Epidermal melanocyte (primary cell): ENCODE measurements around the gene EIF4G1.
A peak's percentile ranks its signal among the peaks of the same experiment; 100 is the strongest.

ENCODE experiments used
- DNase-seq: peaks from one replicate; pipeline ENCODE4 v3.0.0; 2011; ENCODE audit warnings: low spot score; ENCODE audit not compliant: insufficient read length

EIF4G1 gene

GRCh38 chr3:184350618-184351017 is 36.2 kb downstream of the EIF4G1 start:
- DNase-seq, result no peak

DNA sequence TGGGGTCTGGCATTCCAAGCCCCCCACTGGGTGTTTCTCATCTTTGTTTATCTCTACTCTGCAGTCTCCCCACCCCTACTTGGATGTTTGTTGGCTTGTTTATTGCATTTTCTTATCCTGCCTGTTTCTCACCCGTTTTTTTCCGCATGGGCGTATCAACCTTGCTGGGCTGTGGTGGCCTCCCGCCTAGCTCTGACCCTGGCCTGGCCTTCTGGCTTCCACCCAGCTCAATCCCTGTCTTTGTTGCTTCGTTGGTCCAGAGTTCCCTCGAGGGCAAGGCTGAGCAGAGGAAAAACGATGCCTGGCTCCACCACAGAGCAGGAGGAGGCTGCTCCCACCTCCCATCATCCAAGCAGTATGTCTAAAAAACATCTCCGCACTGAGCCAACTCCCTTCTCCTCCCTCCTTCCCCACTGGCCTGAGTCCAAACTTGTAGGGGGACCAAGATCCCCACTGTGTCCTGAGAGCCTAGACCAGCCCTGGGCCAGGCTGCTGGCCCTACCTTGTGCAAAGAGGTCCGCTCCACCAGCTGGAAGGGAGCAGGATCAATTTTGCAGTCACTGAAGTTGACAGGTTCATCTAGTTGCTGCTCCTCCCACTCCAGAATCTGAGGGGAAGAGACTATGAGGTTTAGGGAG is 37.2 kb downstream of the EIF4G1 start:
- no peak for DNase-seq

- no peak for DNase-seq
Measured at GRCh38 chr3:184352149-184352785, 37.9 kb downstream of the EIF4G1 start.

DNA sequence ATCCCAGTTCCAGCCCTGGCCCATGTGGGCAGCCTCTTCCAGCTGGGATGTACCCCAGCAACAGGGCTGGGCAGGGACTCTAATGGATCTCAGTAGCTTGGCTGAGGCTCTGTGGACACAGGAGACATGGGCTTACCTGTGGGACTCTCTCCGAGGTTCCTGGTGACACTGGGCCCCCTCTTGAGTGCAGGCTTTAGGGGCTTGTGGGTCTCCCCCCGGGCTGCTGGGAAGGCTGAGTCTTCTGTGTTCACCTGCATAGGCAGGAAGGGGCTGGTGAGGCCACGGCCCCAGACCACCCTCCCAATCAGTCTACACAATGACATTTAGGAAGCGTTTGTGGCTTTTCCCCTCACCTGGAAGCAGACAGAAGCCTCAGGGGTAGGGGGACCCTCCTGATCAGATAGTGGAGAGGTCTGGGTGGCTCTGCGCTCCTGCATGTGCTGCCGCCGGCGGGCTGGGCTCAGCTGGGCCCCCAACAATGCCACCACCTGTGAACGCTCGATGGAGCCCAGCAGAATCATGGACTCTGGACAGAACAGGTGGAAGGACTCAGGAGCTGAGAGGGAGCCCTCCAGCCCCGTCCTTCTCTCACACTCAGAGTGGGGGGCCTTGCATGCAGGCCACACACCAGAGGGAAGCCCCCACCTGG is 38.6 kb downstream of the EIF4G1 start:
- DNase-seq, result no peak

DNA sequence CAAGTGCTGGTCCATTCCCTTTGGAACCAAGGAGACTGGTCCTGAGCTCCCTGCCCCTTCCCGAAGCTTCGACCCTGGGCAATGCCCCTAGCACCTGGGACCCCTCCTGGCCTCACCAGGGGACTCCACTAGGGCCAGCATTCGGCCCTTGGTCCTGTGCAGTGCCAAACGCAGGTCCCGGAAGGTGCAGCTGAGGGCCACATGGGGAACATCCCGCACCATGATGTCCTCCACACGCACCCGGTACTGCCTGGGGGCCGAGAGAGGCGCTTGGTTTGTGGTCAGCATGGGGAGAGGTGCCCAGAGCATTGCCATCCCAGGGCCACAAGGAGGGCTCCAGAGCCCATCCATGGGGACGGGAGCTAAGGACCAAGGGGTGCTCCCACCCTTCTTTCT is 39.1 kb downstream of the EIF4G1 start:
- no peak for DNase-seq

GRCh38 chr3:184354121-184354728 is 39.8 kb downstream of the EIF4G1 start:
- DNase-seq, result no peak

DNA sequence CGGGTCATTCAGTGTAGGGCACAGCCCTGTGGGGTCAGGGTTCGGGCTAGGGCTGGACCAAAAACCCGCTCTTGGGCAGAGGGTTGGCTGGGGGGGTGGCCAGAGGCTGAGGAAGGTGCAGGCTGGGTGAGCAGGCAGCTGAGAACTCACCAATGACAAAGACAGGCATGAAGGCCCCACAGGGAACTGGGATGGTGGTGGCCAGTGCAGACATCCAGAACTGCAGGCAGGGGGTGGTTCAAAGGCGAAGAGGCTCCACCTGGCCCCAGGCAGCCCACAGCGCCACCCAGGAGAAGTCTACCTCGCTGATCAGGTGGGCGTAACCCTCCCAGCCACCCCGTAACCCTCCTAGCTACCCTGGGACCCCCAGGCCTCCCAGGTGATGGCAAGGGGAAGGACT is 40.3 kb downstream of the EIF4G1 start:
- no peak for DNase-seq

- no peak for DNase-seq
Measured at GRCh38 chr3:184355261-184356040, 41.0 kb downstream of the EIF4G1 start.

GRCh38 chr3:184357248-184358123 is 43.1 kb downstream of the EIF4G1 start:
- DNase-seq, result no peak

GRCh38 chr3:184358124-184358767 is 43.8 kb downstream of the EIF4G1 start:
- no peak for DNase-seq

- DNase-seq, result no peak
Measured at GRCh38 chr3:184358921-184359350, 44.5 kb downstream of the EIF4G1 start.

DNA sequence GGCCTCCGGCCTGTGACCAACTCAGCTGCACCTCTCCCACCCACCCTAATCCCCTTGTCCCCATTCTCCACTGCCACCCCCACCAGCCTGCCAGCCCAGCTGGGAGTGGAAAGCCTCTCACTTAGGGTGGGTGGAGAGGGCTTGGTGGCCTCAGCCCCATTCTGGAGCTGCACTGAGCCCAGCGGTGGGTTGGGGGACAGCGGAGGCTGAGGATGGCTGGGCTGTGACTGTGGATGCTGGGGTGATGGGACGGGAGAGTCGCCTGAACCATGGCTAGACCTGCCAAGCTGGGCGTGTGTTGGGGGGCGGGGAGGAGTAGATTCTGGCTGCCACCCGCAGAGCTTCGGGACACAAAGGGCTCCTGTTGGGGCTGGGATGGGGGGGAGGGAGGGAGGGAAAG is 45.2 kb downstream of the EIF4G1 start:
- DNase-seq, result no peak

DNA sequence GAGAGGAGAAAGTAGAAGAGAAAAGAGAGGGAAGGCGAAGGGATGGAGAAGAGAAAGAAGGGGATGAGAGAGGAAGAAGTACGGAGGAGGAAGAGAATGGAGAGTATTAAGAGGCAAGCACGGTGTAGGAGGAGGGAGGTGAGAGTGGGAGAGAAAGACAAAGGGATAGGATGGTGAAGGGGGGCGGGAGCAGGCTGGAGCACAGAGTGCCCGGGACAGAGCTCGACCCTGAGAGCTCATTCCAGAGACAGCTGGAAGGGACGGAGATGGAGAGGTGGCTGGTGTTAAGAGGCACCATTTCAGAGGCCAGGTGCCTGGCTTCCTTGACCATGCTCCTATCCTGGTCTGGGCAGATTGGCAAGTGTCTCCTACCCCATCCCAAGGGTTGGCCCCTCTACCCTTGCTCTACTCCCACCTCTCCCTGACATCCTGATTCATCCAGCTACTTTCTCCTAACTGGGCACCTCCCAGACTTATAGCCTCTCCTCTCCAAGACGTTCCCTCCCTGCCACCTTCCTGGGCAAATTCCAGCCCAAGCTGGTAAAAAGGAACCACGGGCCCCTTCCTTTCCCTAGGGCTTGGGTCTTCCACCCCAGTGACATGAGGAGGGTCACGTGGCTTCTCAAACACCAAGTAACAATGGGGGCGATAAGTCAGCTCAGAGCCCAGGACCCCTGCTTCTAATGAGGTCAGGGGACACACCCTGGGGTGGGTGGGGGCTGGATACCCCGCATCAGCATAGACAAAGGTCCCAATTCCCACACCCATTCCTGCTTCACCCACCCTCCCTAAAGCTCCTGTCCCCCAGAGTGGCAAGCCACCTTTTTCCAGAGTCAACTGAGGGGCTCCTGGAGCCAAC is 45.9 kb downstream of the EIF4G1 start:
- no peak for DNase-seq

DNA sequence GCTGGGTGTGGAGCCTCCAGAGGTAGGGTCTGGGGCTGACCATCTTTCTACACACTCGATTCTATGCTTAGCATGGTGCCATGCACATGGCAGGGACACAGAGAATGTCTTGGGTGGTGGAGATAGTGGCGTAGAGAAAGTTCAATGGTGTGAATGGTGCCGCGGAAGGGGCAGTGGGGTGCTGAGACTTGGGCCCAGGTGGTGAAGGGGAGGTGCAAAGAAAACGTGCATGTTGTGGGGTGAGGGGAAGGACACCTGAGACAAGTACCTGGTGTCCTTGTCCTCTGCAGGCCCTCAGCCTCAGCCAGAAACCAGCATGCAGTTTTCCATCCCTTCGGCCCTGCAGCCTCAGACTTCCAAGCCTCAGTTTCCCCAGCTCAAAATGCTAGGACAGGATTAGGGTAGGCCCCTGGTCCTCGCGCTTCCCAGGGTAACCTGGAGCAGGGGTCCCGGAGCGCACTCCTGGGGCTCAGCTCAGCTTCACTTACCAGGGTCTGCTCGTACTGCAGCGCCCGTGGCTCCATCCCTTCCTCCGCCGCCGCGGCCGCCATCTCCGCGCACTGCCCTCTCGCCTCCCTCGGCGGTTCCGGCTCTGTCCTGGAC is 46.6 kb downstream of the EIF4G1 start:
- no peak for DNase-seq

GRCh38 chr3:184361532-184361931 is 47.1 kb downstream of the EIF4G1 start, which contains the start of the genes CLCN2 and POLR2H:
CLCN2 (minus strand) TSS chr3:184361605; CDS start chr3:184361479, 126 bp downstream.
POLR2H (plus strand) TSS chr3:184361710; CDS start chr3:184363493, 1,783 bp downstream.
- DNase-seq, result no peak

GRCh38 chr3:184361932-184362667 is 47.7 kb downstream of the EIF4G1 start:
- DNase-seq, result no peak

- DNase-seq, result peak; percentile 74
Measured at GRCh38 chr3:184362668-184363546, 48.5 kb downstream of the EIF4G1 start.
